CD4-positive, alpha-beta T cell (primary cell): ENCODE data around the gene PAQR8. TPM values are rescaled to one million over a fixed set of nuclear protein-coding genes. Genes with fewer than 3 reads are reported as not detected.

Source experiments
- ATAC-seq: fragments of 200-7000 bp; cut with Tn5 transposase; one replicate; pipeline ENCODE4 v1.10.0; 2022; ENCODE audit warnings: mild to moderate bottlenecking; ENCODE audit not compliant: poor library complexity
- CTCF ChIA-PET: fragments of 350-600 bp; sonication (Branson Sonifier 250); formaldehyde crosslinking; loops from one replicate; lab custom pipeline; 2021; ENCODE audit warnings: antibody characterized with exemption, inconsistent platforms; lab: Charles Lee
- POLR2A ChIA-PET: fragments of 350-600 bp; sonication (Branson Sonifier 250); formaldehyde crosslinking; loops from one replicate; lab custom pipeline; 2021; ENCODE audit warnings: antibody characterized with exemption, inconsistent platforms; lab: Charles Lee
- DNase-seq, 14 experiments: peaks; one replicate each; pipeline ENCODE4 v3.0.0-alpha.2; 2013 to 2020; ENCODE audit warnings: mixed read lengths in 2 of 14
- H3K27ac ChIP-seq, 2 donors: one replicate each; pipeline versions ENCODE4 v1.5.1 to v1.7.0; 2013; ENCODE audit warnings: low read length in 2 of 2, low read depth in 1 of 2, mild to moderate bottlenecking in 1 of 2
- H3K27me3 ChIP-seq, 2 experiments: 1 replicate in 1 of 2; 2 replicates in 1 of 2; pipeline versions ENCODE4 v1.6.1 to v1.7.0; 2013; ENCODE audit warnings: low read length in 2 of 2, control low read depth in 1 of 2, mild to moderate bottlenecking in 1 of 2, moderate library complexity in 1 of 2; ENCODE audit not compliant: insufficient read depth in 2 of 2, control insufficient read depth in 1 of 2
- H3K36me3 ChIP-seq: one replicate; pipeline ENCODE4 v1.6.1; 2013; ENCODE audit warnings: low read length, control low read depth; ENCODE audit not compliant: insufficient read depth
- H3K4me1 ChIP-seq: one replicate; pipeline ENCODE4 v1.6.1; 2013; ENCODE audit warnings: low read length, control low read depth; ENCODE audit not compliant: insufficient read depth
- H3K4me3 ChIP-seq: one replicate; pipeline ENCODE4 v1.5.1; 2013; ENCODE audit warnings: mild to moderate bottlenecking, low read length, moderate library complexity
- H3K9me3 ChIP-seq, 2 experiments: 1 replicate in 1 of 2; 2 replicates in 1 of 2; pipeline versions ENCODE4 v1.6.1 to v1.7.0; 2013; ENCODE audit warnings: low read length in 2 of 2, mild to moderate bottlenecking in 2 of 2, control low read depth in 1 of 2, moderate library complexity in 1 of 2; ENCODE audit not compliant: control insufficient read depth in 1 of 2, insufficient read depth in 1 of 2
- H3K27ac Mint-ChIP-seq: one replicate; pipeline ENCODE4 v1.8.0; 2020; ENCODE audit warnings: mixed read lengths
- H3K27me3 Mint-ChIP-seq: one replicate; pipeline ENCODE4 v1.8.0; 2021; ENCODE audit warnings: mixed read lengths
- H3K36me3 Mint-ChIP-seq: one replicate; pipeline ENCODE4 v1.8.0; 2021; ENCODE audit warnings: low read depth, mixed read lengths
- H3K4me1 Mint-ChIP-seq: one replicate; pipeline ENCODE4 v1.8.0; 2021; ENCODE audit warnings: low read depth, mixed read lengths
- H3K4me3 Mint-ChIP-seq: one replicate; pipeline ENCODE4 v1.8.0; 2020; ENCODE audit warnings: mild to moderate bottlenecking, mixed read lengths
- H3K9me3 Mint-ChIP-seq: one replicate; pipeline ENCODE4 v1.8.0; 2020; ENCODE audit warnings: mixed read lengths
- CTCF ChIP-seq: fragments of 200-600 bp; IDR thresholded peaks from one replicate; pipeline ENCODE4 v1.8.0; 2022; ENCODE audit warnings: antibody characterized with exemption, mild to moderate bottlenecking
- intact Hi-C, 2 experiments: fragments of 100-400 bp; cut with DNase I in 1 of 2; cut with micrococcal nuclease in 1 of 2; formaldehyde crosslinking; loops; one replicate each; pipeline versions ENCODE4 v1.15.1 to v1.9.0; 2023 to 2025; cut with DNase I, micrococcal nuclease
- total RNA-seq, 174 experiments: library from RNA in 2 of 174; stranded (reverse) in 2 of 174; gene quantifications; one replicate each; pipeline ENCODE4 v1.2.3 and lab custom pipeline; 2021 to 2026

PAQR8 gene
- total RNA-seq, 2 experiments from 2014 or later: 1.8 to 1.9 TPM

- H3K4me1 Mint-ChIP-seq: peaks cover 18% of the 10 kb centered on the region
- no peaks in the 10 kb centered on the region for H3K27me3 ChIP-seq
- no peak overlapping the region for H3K27ac Mint-ChIP-seq
- intact Hi-C loops: no loop called here
- H3K4me1 ChIP-seq: no peaks in the 10 kb centered on the region
- H3K27ac ChIP-seq: no peak overlapping the region
- no peaks in the 10 kb centered on the region for H3K36me3 ChIP-seq
- no peak for ATAC-seq
- CTCF ChIA-PET: no interaction called here
- H3K4me3 Mint-ChIP-seq: no peak overlapping the region
- H3K4me3 ChIP-seq: no peak overlapping the region
- no peaks in the 10 kb centered on the region for H3K36me3 Mint-ChIP-seq
- no peak for TF ChIP-seq CTCF
- POLR2A ChIA-PET: interaction anchor here (1.7 kb wide), 1 partner anchor 17 kb away, joined by 4 read pairs; the partner anchor contains the start of gene PAQR8
- no peaks in the 10 kb centered on the region for H3K27me3 Mint-ChIP-seq
- no peaks in the 10 kb centered on the region for H3K9me3 Mint-ChIP-seq
- no peak for DNase-seq
- H3K9me3 ChIP-seq: no peaks in the 10 kb centered on the region
Measured at GRCh38 chr6:52345311-52345710, 16.6 kb upstream of the PAQR8 start.

GRCh38 chr6:52346503-52346902, 15.4 kb upstream of the PAQR8 start:
- H3K27me3 Mint-ChIP-seq: no peaks in the 10 kb centered on the region
- no peaks in the 10 kb centered on the region for H3K36me3 Mint-ChIP-seq
- peaks cover 23% of the 10 kb centered on the region for H3K4me1 Mint-ChIP-seq

GRCh38 chr6:52347818-52348217, 14.1 kb upstream of the PAQR8 start:
- Histone ChIP-seq H3K4me3 (no peak overlapping the region), H3K4me1 (peaks cover 7% of the 10 kb centered on the region), H3K36me3 (no peaks in the 10 kb centered on the region), H3K27me3 (no peaks in the 10 kb centered on the region), H3K9me3 (no peaks in the 10 kb centered on the region), H3K27ac (no peak overlapping the region)
- Mint-ChIP-seq H3K36me3 (no peaks in the 10 kb centered on the region), H3K4me1 (peaks cover 25% of the 10 kb centered on the region), H3K4me3 (no peak overlapping the region), H3K9me3 (no peaks in the 10 kb centered on the region), H3K27ac (no peak overlapping the region), H3K27me3 (no peaks in the 10 kb centered on the region)
- intact Hi-C loops: no loop called here
- DNase-seq (no peak), ATAC-seq (no peak)
- CTCF ChIA-PET: no interaction called here
- POLR2A ChIA-PET: interaction anchor here (0.8 kb wide), 1 partner anchor 41 kb away, joined by 3 read pairs; no protein-coding TSS in a partner anchor
- TF ChIP-seq CTCF: no peak

More at GRCh38 chr6:52346503-52346902, 15.4 kb upstream of the PAQR8 start:
- ATAC-seq (no peak), DNase-seq (no peak)
- Histone ChIP-seq H3K27me3 (no peaks in the 10 kb centered on the region), H3K4me3 (no peak overlapping the region), H3K9me3 (no peaks in the 10 kb centered on the region), H3K36me3 (no peaks in the 10 kb centered on the region), H3K4me1 (peaks cover 3% of the 10 kb centered on the region), H3K27ac (no peak overlapping the region)
- Mint-ChIP-seq H3K4me3 (no peak overlapping the region), H3K9me3 (no peaks in the 10 kb centered on the region), H3K27ac (no peak overlapping the region)
- POLR2A ChIA-PET: no interaction called here
- CTCF ChIA-PET: no interaction called here
- no peak for TF ChIP-seq CTCF
- intact Hi-C loops: no loop called here
